HL-60 (cell line): ENCODE measurements around the gene PALLD.

Experiments used
- DNase-seq, 2 experiments: peaks; one replicate each; pipeline ENCODE4 v3.0.0-alpha.2; 2010 to 2020; ENCODE audit warnings: low read depth in 1 of 2, low spot score in 1 of 2
- H3K27ac ChIP-seq: fragments of 250-450 bp; sonication (Bioruptor Pico); replicated peaks from 2 replicates; pipeline ENCODE4 v1.5.1; 2020; ENCODE audit warnings: mild to moderate bottlenecking, moderate library complexity
- H3K27me3 ChIP-seq: fragments of 250-450 bp; sonication (Bioruptor Pico); 2 replicates; pipeline ENCODE4 v1.5.1; 2021; ENCODE audit warnings: mild to moderate bottlenecking, moderate library complexity; ENCODE audit not compliant: insufficient read depth, poor library complexity, severe bottlenecking
- H3K4me3 ChIP-seq: replicated peaks from 2 replicates; pipeline ENCODE4 v1.5.1; 2011; ENCODE audit warnings: mild to moderate bottlenecking, control low read depth, low read length; ENCODE audit not compliant: insufficient read depth
- GABPA ChIP-seq: IDR thresholded peaks from 2 replicates; pipeline ENCODE4 v1.6.1; 2012; ENCODE audit warnings: low read depth
- POLR2AphosphoS5 ChIP-seq: IDR thresholded peaks from 2 replicates; pipeline ENCODE4 v1.6.1; 2012; ENCODE audit warnings: low read depth
- SPI1 ChIP-seq: IDR thresholded peaks from 2 replicates; pipeline ENCODE4 v1.6.1; 2012; ENCODE audit warnings: low read depth, mild to moderate bottlenecking, borderline replicate concordance
- TF ChIP-seq, protein P1 (sequence below): IDR thresholded peaks from 2 replicates; pipeline ENCODE4 v1.6.1; 2012; ENCODE audit warnings: low read depth; ENCODE audit not compliant: insufficient replicate concordance
- TF ChIP-seq, protein P2 (sequence below): IDR thresholded peaks from one replicate; pipeline ENCODE4 v1.5.1; 2011; ENCODE audit warnings: low read length, control low read depth, inconsistent platforms; ENCODE audit not compliant: insufficient read depth

Gene PALLD

DNA sequence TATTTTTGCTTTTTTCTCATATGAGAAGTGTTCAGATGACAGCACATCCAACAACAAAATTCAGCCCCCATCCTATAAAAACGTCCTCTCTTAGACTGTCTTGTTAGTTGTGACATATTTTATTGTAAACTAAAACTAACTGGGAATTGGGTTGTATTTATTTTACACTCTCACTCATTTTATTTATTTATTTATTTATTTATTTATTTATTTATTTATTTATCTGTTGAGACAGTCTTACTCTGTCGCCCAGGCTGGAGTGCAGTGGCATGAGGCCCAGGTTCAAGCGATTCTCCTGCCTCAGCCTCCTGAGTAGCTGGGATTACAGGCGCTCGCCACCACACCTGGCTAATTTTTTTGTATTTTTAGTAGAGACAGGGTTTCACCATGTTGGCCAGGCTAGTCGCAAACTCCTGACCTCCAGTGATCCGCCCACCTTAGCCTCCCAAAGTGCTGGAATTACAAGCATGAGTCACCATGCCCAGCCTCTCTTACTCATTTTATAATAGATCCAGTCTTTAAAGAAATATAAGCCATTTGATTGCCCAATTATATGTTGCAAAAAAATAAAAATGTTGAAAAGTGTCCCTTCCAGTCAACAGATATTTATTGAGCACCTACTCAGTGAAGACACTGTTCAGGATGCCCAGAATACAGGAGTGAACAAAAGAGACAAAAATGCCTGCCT is 44.6 kb downstream of the PALLD start:
- no peak overlapping the region for H3K27ac ChIP-seq
- TF ChIP-seq GABPA: no peak
- TF ChIP-seq, protein P1, sequence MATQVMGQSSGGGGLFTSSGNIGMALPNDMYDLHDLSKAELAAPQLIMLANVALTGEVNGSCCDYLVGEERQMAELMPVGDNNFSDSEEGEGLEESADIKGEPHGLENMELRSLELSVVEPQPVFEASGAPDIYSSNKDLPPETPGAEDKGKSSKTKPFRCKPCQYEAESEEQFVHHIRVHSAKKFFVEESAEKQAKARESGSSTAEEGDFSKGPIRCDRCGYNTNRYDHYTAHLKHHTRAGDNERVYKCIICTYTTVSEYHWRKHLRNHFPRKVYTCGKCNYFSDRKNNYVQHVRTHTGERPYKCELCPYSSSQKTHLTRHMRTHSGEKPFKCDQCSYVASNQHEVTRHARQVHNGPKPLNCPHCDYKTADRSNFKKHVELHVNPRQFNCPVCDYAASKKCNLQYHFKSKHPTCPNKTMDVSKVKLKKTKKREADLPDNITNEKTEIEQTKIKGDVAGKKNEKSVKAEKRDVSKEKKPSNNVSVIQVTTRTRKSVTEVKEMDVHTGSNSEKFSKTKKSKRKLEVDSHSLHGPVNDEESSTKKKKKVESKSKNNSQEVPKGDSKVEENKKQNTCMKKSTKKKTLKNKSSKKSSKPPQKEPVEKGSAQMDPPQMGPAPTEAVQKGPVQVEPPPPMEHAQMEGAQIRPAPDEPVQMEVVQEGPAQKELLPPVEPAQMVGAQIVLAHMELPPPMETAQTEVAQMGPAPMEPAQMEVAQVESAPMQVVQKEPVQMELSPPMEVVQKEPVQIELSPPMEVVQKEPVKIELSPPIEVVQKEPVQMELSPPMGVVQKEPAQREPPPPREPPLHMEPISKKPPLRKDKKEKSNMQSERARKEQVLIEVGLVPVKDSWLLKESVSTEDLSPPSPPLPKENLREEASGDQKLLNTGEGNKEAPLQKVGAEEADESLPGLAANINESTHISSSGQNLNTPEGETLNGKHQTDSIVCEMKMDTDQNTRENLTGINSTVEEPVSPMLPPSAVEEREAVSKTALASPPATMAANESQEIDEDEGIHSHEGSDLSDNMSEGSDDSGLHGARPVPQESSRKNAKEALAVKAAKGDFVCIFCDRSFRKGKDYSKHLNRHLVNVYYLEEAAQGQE: no peak
- TF ChIP-seq POLR2AphosphoS5: no peak
- no peaks in the 10 kb centered on the region for H3K27me3 ChIP-seq
- H3K4me3 ChIP-seq: no peak overlapping the region
- DNase-seq: peak in 1 of 2 experiments; percentile 22

DNA sequence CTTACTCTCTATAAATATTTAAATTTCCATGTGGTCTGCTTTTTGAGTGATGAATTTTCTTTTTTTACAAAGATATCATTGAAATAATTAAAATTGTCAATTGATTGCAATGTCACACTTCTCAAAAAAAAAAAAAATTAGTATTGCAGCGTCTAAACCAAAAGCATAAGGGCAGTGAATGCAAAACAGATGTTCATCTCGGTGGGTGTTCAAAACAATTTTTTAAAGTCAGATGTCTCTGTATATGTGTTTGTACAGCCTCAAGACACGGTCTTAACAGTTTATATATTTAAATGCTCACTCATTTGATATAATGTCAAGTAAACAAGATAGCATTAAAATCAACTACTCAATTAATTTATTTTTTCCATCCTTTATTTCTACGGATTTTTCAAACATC is 52.3 kb downstream of the PALLD start:
- H3K27me3 ChIP-seq: no peaks in the 10 kb centered on the region
- no peak overlapping the region for H3K4me3 ChIP-seq
- TF ChIP-seq SPI1: no peak
- TF ChIP-seq, protein P2, sequence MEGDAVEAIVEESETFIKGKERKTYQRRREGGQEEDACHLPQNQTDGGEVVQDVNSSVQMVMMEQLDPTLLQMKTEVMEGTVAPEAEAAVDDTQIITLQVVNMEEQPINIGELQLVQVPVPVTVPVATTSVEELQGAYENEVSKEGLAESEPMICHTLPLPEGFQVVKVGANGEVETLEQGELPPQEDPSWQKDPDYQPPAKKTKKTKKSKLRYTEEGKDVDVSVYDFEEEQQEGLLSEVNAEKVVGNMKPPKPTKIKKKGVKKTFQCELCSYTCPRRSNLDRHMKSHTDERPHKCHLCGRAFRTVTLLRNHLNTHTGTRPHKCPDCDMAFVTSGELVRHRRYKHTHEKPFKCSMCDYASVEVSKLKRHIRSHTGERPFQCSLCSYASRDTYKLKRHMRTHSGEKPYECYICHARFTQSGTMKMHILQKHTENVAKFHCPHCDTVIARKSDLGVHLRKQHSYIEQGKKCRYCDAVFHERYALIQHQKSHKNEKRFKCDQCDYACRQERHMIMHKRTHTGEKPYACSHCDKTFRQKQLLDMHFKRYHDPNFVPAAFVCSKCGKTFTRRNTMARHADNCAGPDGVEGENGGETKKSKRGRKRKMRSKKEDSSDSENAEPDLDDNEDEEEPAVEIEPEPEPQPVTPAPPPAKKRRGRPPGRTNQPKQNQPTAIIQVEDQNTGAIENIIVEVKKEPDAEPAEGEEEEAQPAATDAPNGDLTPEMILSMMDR: no peak
- TF ChIP-seq GABPA: no peak
- no peak for TF ChIP-seq POLR2AphosphoS5
- TF ChIP-seq, protein P1: no peak
- DNase-seq: no peak
- H3K27ac ChIP-seq: no peak overlapping the region

DNA sequence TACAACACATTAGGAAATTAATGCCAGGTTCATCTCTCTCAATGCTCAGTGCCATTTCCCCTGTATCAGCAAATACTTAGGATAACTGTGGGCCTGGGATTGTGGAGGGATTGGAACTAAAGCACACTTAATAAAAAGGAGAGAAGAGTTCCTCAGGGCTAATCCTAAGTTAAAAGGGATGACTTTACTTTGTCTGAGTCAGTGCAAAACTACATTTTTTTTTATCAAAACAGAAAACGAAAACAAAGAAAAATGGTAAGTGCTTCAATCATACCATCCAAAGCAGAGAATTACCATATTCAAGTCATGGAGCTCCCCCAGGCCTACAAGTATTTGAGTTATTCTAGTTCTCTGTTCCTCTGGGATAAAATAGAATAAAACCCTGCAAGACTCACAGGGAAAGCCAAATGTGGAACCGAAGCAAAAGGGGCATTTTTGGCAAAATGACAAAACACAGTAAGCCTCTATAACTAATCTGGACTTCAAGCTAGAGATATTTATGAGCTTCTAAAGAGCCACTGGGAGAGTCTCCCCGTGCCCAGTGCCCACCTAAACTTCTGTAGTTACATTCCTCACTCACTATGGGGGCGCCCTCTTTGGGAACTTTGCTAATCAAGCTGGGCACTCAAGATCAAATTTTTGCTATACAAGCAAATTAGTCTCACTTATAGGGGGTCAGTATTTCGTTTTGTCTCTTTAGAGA is 53.4 kb downstream of the PALLD start:
- no peak for DNase-seq
- no peak overlapping the region for H3K4me3 ChIP-seq
- no peak overlapping the region for H3K27ac ChIP-seq
- no peaks in the 10 kb centered on the region for H3K27me3 ChIP-seq
- no peak for TF ChIP-seq GABPA
- TF ChIP-seq, protein P2: no peak
- TF ChIP-seq, protein P1: no peak
- no peak for TF ChIP-seq POLR2AphosphoS5
- no peak for TF ChIP-seq SPI1
